Dendritic cell treated with granulocyte-macrophage colony-stimulating factor and Interleukin-4, amounts not matched to agents 40 ng/mL and 50 ng/mL, for 4 days (primary cell): ENCODE measurements around the gene IMP4.

Source experiments
- H3K27ac Mint-ChIP-seq: one replicate; pipeline ENCODE4 v1.8.0; 2022; ENCODE audit warnings: mild to moderate bottlenecking, mixed read lengths
- H3K27me3 Mint-ChIP-seq: one replicate; pipeline ENCODE4 v1.8.0; 2022; ENCODE audit warnings: mild to moderate bottlenecking, mixed read lengths
- H3K36me3 Mint-ChIP-seq: one replicate; pipeline ENCODE4 v1.8.0; 2022; ENCODE audit warnings: low read depth, mixed read lengths
- H3K4me1 Mint-ChIP-seq: one replicate; pipeline ENCODE4 v1.8.0; 2022; ENCODE audit warnings: low read depth, mixed read lengths
- H3K4me3 Mint-ChIP-seq: one replicate; pipeline ENCODE4 v1.8.0; 2022; ENCODE audit warnings: mild to moderate bottlenecking, moderate library complexity, mixed read lengths
- H3K9me3 Mint-ChIP-seq: one replicate; pipeline ENCODE4 v1.8.0; 2022; ENCODE audit warnings: mixed read lengths
- intact Hi-C: fragments of 100-400 bp; cut with micrococcal nuclease; formaldehyde crosslinking; loops from one replicate; pipeline ENCODE4 v1.15.0; 2022

IMP4 gene

DNA sequence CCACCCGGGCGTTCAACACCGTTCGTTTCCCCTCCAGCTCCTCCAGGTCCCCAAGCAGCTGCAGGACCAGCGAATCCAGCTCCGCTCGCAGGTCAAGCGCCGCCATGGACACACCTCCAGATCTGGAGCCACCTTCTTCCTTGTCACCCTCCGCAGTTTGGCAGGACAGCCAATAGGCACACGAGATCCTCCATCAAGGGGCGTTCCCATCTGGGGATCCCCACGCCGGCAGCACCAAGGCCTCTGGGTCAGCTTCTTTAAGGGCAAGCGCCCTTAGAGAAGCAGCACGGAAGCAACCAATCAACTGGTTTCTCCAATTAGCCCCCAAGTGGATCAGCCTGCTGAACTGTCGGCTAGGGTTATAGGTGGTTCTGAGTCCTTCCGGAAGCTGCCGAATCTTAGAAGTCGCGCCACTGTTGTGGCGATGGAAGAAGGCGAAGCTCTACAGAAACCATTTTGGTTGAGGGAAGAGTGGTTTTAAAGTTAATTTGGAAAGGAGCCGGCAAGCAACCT is 621 bp upstream of the IMP4 start:
- Mint-ChIP-seq H3K27me3 (no peaks in the 10 kb centered on the region), H3K9me3 (no peaks in the 10 kb centered on the region), H3K27ac (peak overlapping the region; percentile 100), H3K4me3 (peak overlapping the region; percentile 100), H3K4me1 (peaks cover 48% of the 10 kb centered on the region), H3K36me3 (peaks cover 81% of the 10 kb centered on the region)
- intact Hi-C loops = loop anchor here (1.0 kb wide), 4 partner anchors 13 to 161 kb away; partner anchors contain the start of gene SMPD4

DNA sequence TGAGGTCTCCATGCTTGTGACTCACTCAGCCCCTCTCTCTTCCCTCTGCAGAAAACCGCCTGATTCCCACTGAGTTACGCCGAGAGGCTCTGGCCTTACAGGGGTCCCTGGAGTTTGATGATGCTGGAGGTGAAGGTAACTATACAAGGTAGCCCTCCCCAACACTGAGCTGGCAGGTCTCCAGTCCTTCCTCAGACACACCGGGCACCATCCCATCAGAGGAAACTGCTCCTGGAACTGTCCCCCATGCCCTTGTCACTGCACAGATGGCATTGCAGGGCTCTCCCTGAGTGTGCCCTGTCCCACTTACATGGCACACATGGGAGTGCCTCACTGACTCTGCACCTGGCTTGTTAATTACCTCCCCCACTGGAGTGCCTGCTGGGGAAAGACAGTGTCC is 1.9 kb downstream of the IMP4 start:
- intact Hi-C loops = no loop called here
- H3K36me3 Mint-ChIP-seq = peaks cover 82% of the 10 kb centered on the region

DNA sequence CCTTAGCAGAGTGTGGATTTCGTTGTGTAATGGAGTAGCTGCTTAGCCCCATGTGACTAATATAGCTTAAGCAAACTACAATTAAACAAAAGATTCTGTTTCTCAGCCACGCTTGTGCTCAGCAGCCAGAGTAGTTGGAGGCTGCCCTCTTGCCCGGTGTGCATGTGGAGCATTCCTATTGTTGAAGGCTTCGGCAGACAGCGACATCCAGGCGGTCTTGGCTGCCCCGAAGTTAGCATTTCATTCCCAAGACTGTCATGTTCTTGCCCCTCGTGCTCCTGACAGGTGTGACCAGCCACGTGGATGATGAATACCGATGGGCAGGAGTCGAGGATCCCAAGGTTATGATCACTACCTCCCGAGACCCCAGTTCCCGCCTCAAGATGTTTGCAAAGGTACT is 2.4 kb downstream of the IMP4 start:
- Mint-ChIP-seq H3K27ac (no peak overlapping the region), H3K36me3 (peaks cover 77% of the 10 kb centered on the region), H3K4me1 (peaks cover 39% of the 10 kb centered on the region), H3K4me3 (no peak overlapping the region), H3K9me3 (no peaks in the 10 kb centered on the region), H3K27me3 (no peaks in the 10 kb centered on the region)
- intact Hi-C loops = no loop called here

More for the DNA sequence above, 1.9 kb downstream of the IMP4 start:
- Mint-ChIP-seq H3K27ac (no peak overlapping the region), H3K4me1 (peaks cover 44% of the 10 kb centered on the region), H3K4me3 (no peak overlapping the region), H3K27me3 (no peaks in the 10 kb centered on the region), H3K9me3 (no peaks in the 10 kb centered on the region)

DNA sequence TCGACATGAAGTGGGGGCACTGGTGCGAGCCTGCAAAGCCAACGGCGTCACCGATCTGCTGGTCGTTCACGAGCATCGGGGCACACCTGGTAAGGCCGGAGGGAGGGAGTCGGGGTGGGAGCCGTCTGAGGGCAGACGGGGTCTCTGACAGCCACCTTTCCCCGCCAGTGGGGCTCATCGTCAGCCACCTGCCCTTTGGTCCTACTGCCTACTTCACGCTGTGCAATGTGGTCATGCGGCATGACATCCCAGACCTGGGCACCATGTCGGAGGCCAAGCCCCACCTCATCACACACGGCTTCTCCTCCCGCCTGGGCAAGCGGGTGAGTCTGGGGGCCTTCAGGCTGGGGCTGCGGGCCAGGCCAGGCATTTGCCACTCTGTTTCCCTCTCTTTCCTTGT is 2.9 kb downstream of the IMP4 start:
- Mint-ChIP-seq H3K27ac (no peak overlapping the region), H3K36me3 (peaks cover 72% of the 10 kb centered on the region), H3K27me3 (no peaks in the 10 kb centered on the region), H3K4me3 (no peak overlapping the region), H3K9me3 (no peaks in the 10 kb centered on the region), H3K4me1 (peaks cover 34% of the 10 kb centered on the region)
- intact Hi-C loops = no loop called here

DNA sequence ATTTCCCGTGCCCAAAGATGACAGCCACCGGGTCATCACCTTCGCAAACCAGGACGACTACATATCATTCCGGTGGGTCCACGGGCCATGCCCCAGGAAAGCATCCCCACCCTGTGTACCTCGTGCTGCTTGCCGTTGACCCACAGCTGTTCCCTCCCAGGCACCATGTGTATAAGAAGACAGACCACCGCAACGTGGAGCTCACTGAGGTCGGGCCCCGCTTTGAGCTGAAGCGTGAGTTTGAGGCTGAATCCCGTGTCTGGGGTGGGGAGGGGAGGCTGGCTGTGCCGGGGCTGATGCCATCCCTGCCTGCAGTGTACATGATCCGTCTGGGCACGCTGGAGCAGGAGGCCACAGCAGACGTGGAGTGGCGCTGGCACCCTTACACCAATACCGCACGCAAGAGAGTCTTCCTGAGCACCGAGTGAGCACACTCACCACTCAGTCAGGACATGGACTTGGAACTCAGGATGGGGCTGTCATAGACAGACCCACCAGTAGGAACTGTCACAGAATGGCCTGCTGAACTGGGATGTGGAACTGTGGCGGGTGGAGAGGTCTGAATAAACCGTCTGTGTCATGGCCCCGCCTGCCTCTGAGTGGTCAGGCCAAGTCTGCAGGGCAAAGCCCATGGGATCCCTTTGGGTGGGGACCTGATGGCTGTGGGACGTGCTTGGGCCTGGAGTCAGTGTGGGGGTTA is 3.5 kb downstream of the IMP4 start:
- H3K4me1 Mint-ChIP-seq = peaks cover 28% of the 10 kb centered on the region
- peaks cover 71% of the 10 kb centered on the region for H3K36me3 Mint-ChIP-seq
- H3K27ac Mint-ChIP-seq = peak overlapping the region; percentile 4
- no peaks in the 10 kb centered on the region for H3K27me3 Mint-ChIP-seq
- intact Hi-C loops = no loop called here
- H3K4me3 Mint-ChIP-seq = no peak overlapping the region
- H3K9me3 Mint-ChIP-seq = no peaks in the 10 kb centered on the region

DNA sequence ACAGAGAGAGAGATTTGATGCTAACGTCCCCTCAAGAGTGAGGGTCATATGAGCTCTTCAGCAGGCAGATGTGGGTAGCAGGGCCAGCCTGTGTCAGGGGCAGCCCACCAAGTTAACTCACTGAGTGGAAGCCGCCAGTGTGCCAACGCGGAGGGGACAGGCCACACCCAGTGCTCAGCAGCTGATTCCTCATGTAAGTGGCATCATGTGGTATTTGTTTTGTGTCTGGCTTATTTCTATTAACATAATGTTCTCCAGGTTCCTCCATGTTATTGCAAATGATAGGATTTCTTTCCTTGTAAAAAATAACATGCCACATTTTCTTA is 4.0 kb downstream of the IMP4 start:
- H3K4me3 Mint-ChIP-seq = no peak overlapping the region
- peaks cover 27% of the 10 kb centered on the region for H3K4me1 Mint-ChIP-seq
- peaks cover 73% of the 10 kb centered on the region for H3K36me3 Mint-ChIP-seq
- peak overlapping the region; percentile 4 for H3K27ac Mint-ChIP-seq
- no peaks in the 10 kb centered on the region for H3K27me3 Mint-ChIP-seq
- H3K9me3 Mint-ChIP-seq = no peaks in the 10 kb centered on the region
- intact Hi-C loops = no loop called here

DNA sequence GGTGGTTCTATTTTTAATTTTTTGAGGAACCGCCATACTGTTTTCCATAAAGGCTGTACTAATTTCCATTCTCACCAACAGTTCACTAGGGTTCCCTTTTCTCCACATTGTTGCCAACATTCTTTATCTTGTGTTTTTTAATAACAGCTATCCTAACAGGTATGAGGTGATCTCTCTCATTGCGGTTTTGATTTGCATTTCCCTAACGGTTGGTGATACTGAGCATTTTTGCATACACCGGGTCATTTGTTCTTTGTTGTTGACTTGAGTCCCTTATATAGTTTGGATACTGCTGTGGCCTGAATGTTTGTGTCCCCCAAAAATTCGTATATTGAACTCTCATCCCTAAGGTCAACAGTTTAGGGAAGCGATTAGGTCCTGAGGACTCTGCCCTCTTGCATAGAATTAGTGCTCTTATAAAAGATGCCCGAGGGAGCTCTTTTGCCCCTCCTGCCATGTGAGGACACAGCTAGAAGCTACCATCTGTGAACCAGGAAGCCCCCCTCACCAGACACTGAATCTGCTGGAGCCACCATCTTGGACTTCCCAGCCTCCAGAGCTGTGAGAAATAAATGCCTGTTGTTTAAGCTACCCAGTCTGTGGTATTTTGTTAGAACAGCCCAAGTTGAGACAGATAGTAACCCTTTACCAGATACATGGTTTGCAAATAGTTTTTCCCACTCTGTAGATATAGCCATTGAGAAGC is 4.7 kb downstream of the IMP4 start:
- intact Hi-C loops = no loop called here
- Mint-ChIP-seq H3K27me3 (no peaks in the 10 kb centered on the region), H3K4me1 (peaks cover 27% of the 10 kb centered on the region), H3K4me3 (no peak overlapping the region), H3K36me3 (peaks cover 70% of the 10 kb centered on the region), H3K27ac (no peak overlapping the region), H3K9me3 (no peaks in the 10 kb centered on the region)

DNA sequence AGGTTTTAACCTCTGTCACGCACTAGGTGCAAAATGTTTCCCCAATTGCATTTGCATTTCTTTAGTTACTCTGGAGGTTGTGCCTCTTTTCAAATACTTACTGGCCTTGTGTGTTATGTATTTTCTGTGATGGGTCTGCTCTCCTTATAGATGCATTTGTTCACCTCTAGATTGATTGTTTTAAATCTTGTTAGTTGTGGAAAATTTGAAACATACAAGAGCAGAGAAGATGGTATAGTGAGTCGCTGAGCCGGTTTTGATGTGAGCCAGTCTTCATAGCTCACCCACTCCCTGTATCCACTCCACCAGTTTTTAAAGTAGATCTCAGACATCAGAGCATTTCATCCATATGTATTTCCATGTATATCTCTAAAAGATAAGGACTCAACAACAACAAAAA is 6.5 kb downstream of the IMP4 start:
- Mint-ChIP-seq H3K4me1 (peaks cover 35% of the 10 kb centered on the region), H3K4me3 (no peak overlapping the region), H3K9me3 (no peaks in the 10 kb centered on the region), H3K27ac (no peak overlapping the region), H3K27me3 (no peaks in the 10 kb centered on the region), H3K36me3 (peaks cover 59% of the 10 kb centered on the region)
- intact Hi-C loops = no loop called here

DNA sequence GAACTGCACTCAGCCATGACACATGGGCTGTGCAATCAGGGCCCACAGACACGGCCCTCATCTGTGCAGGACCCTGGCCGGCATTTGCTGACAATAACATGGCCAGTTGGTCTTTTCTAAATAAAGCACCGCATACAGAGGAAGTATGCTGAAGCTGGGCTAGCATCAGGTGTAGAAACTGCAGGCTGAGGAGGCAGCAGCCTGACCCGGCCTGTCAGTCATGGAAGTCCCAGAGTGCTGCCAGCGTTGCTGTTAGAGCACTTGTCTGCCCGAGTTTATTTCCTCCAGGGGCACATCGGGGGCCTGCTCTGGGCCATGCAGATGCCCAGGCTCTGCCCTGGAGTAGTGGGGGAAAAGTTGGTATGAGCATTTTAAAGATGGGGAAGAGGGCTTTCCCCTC is 9.0 kb downstream of the IMP4 start:
- Mint-ChIP-seq H3K9me3 (no peaks in the 10 kb centered on the region), H3K4me3 (no peak overlapping the region), H3K27me3 (no peaks in the 10 kb centered on the region), H3K4me1 (peaks cover 44% of the 10 kb centered on the region), H3K36me3 (peaks cover 43% of the 10 kb centered on the region), H3K27ac (peak overlapping the region; percentile 69)
- intact Hi-C loops = no loop called here

DNA sequence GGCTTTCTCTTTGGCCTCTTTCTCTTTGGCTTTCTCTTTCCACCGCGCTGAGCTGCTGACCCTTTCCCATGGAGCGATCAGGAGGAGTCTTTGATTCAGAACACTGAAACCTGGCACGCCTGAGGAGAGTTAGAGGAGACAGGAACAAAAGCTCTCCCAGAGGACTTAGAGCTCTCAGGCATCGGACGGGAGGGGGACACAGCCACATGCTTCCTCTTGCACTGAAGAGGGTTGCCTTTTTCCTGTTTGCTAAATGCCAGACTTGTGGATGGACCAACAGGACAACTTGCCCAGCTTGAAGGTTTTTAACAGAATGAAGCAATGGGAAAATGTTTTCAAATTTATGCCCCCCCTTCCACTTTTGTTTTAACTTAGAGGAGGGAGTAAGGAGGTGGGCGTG is 9.5 kb downstream of the IMP4 start:
- Mint-ChIP-seq H3K36me3 (peaks cover 37% of the 10 kb centered on the region), H3K4me3 (peak overlapping the region; percentile 9), H3K27ac (peak overlapping the region; percentile 69), H3K4me1 (peaks cover 46% of the 10 kb centered on the region), H3K27me3 (no peaks in the 10 kb centered on the region), H3K9me3 (no peaks in the 10 kb centered on the region)
- intact Hi-C loops = no loop called here

DNA sequence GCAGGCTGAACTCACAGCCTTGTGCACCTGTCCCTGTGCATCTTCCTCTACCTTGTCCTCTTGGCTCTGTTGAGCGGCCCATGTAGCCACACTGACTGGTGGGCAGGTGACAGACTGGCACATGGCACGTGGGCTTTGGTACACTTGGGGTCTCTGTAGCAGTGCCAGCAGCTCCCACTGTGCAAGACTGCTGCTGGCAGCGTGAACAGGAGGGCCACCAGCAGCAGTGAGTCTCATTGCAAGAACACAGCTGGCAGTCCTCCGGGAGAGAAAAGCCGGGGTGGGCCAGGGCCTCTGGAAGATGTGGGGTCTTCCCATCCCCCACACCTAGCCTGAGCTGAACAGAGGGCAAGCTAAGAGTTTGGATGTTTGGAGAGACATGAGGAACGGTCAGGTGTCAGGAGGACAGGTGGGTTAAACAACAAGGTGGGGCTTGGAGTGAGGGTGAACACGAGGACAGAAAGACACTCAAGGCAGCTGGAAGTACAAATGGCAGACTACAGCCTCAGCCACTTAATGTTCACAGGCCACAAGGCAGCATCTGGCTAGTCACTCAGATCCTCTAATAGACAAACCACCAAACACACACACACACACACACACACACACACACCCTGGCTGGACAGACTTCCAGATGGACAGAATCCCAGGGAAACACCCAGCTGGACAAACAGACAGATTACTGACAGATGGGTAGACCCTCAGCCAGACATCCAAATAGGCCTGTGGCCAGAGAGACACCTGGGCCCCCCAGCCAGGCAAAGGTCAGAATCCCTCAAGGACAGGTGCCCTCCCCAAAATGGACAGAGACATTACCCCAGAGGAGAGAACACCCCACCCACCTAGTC is 10.8 kb downstream of the IMP4 start:
- H3K9me3 Mint-ChIP-seq = no peaks in the 10 kb centered on the region
- peak overlapping the region; percentile 7 for H3K4me3 Mint-ChIP-seq
- H3K27me3 Mint-ChIP-seq = no peaks in the 10 kb centered on the region
- H3K36me3 Mint-ChIP-seq = peaks cover 26% of the 10 kb centered on the region
- peak overlapping the region; percentile 15 for H3K27ac Mint-ChIP-seq
- H3K4me1 Mint-ChIP-seq = peaks cover 46% of the 10 kb centered on the region
- intact Hi-C loops = no loop called here

DNA sequence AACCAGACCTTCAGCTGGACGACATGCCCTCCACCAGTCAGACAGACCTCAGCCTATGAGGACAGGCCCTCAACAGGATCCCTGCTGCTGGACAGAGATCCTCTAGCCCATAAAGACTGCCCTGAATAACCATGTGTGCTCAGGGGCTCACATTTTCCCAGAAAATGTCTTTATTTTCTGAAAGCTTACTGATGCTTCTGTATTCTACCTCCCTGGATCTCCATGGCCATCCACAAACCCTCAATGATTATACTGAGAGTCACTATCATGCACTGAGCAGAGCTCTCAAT is 11.4 kb downstream of the IMP4 start:
- Mint-ChIP-seq H3K4me1 (peaks cover 51% of the 10 kb centered on the region), H3K27ac (peak overlapping the region; percentile 94), H3K36me3 (peaks cover 26% of the 10 kb centered on the region), H3K9me3 (no peaks in the 10 kb centered on the region), H3K27me3 (no peaks in the 10 kb centered on the region), H3K4me3 (no peak overlapping the region)
- intact Hi-C loops = no loop called here

DNA sequence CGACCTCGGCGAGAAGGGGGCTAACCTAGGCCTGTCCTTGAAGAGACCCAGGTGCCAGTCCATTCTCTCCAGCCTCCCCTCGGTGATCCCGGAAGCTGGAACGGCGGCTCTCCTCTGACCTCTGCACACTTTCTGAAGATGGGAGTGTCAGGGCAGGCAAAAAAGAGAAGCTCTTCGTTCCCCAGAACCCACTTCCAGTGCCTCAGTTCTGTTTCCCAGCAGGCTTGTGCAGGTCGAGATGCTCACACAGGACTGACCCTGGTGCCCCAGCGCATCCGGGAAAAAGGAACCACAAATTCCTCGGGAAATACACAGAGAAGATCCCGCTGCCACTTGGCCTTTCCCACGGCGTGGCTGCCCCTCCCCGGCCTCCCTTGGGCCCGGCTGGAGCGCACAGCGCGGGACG is 12.5 kb downstream of the IMP4 start:
- no peaks in the 10 kb centered on the region for H3K27me3 Mint-ChIP-seq
- no peaks in the 10 kb centered on the region for H3K9me3 Mint-ChIP-seq
- intact Hi-C loops = loop anchor here (1.0 to 5.0 kb wide), 2 partner anchors 13 to 173 kb away; partner anchors contain the start of genes IMP4, MZT2B and SMPD4
- peaks cover 61% of the 10 kb centered on the region for H3K4me1 Mint-ChIP-seq
- H3K4me3 Mint-ChIP-seq = peak overlapping the region; percentile 93
- peaks cover 33% of the 10 kb centered on the region for H3K36me3 Mint-ChIP-seq
- H3K27ac Mint-ChIP-seq = peak overlapping the region; percentile 94
